Skin of body (tissue), 2 donors: ENCODE measurements around the gene HDAC4. TPM values are rescaled to one million over a fixed set of nuclear protein-coding genes. Genes with fewer than 3 reads are reported as not detected.
A peak's percentile ranks its signal among the peaks of the same experiment; 100 is the strongest.

Experiments used
- DNase-seq: peaks from one replicate; lab custom pipeline; 2025; lab: John Stamatoyannopoulos, UW
- total RNA-seq: library from RNA; depleted of rRNA; stranded (reverse); fragments of >200 nt; gene quantifications from one replicate; pipeline ENCODE4 v1.2.3, GENCODE V29; 2014

Gene HDAC4
- total RNA-seq, 1 donor from 2014 or later, result 22.8 TPM

GRCh38 chr2:239259603-239260298, 141.1 kb downstream of the HDAC4 start:
- no peak for DNase-seq

GRCh38 chr2:239259173-239259572, 141.6 kb downstream of the HDAC4 start:
- no peak for DNase-seq

GRCh38 chr2:239258248-239258647, 142.6 kb downstream of the HDAC4 start:
- DNase-seq, result no peak

- peak; percentile 31 for DNase-seq
These were observed 143.3 kb downstream of the HDAC4 start for GRCh38 chr2:239257511-239257937.

- no peak for DNase-seq
These were observed 144.5 kb downstream of the HDAC4 start for GRCh38 chr2:239256350-239256743.

DNA sequence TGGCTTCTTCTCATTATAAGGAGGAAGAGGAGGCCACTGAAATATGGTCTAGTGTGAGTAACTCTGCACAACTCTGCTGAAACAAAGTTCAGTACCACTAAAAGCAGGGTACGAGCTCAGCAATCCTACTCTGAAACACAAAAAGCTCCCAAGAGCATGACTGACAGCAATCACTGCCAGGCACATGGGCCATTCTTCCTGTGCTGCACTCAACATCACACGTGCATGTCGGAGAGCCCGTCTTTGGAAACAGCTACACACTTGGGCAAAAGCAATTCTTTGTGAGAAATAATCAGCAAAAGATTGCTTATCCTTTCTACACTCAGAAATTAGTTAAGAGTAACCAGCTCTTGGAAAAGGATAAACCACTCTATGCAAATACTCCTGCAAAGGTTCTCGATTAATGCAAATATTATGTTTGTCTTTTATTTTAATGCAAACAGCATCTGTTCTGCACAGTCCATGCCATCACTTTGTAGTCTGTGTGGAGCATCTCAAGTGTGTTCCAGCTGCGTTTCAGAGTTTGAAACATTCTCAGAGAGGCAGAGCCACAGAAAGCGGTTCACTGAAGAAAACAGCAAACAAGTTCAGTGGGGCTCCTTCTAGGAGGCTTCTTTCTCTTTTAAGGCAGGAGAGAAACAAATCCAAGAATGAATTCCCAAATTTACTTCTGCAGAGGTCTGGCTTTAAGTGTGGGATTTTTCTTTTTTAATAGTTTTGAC, 145.0 kb downstream of the HDAC4 start:
- DNase-seq, result peak; percentile 36

- DNase-seq, result no peak
These were observed 145.6 kb downstream of the HDAC4 start for GRCh38 chr2:239255218-239255617.

- no peak for DNase-seq
These were observed 147.0 kb downstream of the HDAC4 start for GRCh38 chr2:239253701-239254436.

DNA sequence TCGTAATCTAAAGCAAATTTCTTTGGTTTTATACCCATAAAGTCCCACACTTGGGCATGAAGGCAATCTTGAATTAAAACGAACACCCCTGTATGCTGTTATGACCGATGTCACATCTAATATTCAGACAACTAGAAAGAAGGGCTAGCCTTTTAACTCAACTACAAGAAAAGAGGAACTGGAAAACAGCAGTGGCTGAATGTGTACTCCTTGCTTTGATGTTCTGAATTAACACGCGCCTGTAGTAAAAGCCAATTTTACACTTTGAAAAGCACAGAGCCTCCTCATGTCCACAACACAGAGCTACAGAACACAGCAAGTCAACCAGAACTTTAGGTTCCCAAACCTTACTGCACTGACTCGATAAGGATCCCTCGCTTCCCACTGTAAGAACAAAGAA, 147.6 kb downstream of the HDAC4 start:
- DNase-seq, result no peak

GRCh38 chr2:239252801-239253200, 148.0 kb downstream of the HDAC4 start:
- DNase-seq, result peak; percentile 53

DNA sequence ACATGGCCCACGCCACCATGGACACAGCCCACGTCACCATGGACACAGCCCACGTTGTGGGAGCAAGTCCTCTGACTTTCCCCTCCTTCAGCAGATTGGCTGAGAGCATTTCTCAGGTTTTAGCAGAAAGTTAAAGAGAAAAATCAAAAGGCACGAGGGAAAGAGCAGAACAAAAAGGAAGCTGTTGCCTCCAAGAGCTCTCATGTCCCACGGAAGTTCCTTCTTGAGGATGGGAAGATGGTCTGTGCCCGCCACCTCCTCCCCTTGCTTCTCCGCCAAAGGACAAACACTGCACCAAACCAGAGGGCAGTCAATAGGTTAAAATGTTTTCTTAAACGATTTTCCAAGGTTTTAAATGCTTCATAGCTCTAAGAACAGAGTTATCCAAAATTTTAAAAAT, 148.4 kb downstream of the HDAC4 start:
- DNase-seq, result no peak

- DNase-seq, result no peak
These were observed 148.8 kb downstream of the HDAC4 start for GRCh38 chr2:239251971-239252370.

- no peak for DNase-seq
These were observed 150.4 kb downstream of the HDAC4 start for GRCh38 chr2:239250216-239251081.

DNA sequence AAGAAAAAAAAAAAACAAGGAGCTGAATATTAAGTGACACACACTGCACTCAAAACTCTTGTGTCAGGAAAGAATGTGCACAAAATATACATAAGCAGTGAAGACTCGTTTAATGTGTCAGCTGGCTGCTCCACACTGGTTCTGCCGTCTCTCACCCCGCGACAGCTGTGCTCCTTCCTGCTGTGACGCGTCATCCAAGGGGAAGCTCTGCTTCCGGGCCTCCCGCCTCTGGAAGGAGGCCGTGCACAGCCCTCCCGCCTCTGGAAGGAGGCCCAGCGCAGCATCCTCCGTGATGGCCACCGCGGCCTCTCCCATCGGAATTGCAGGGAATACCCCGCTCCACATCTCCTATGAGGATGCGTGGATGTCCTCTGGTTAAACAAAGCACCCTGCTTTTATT, 151.0 kb downstream of the HDAC4 start:
- peak; percentile 86 for DNase-seq

- no peak for DNase-seq
These were observed 151.8 kb downstream of the HDAC4 start for GRCh38 chr2:239249048-239249447.

- no peak for DNase-seq
These were observed 153.2 kb downstream of the HDAC4 start for GRCh38 chr2:239247401-239248245.

- DNase-seq, result no peak
These were observed 154.1 kb downstream of the HDAC4 start for GRCh38 chr2:239246723-239247122.

DNA sequence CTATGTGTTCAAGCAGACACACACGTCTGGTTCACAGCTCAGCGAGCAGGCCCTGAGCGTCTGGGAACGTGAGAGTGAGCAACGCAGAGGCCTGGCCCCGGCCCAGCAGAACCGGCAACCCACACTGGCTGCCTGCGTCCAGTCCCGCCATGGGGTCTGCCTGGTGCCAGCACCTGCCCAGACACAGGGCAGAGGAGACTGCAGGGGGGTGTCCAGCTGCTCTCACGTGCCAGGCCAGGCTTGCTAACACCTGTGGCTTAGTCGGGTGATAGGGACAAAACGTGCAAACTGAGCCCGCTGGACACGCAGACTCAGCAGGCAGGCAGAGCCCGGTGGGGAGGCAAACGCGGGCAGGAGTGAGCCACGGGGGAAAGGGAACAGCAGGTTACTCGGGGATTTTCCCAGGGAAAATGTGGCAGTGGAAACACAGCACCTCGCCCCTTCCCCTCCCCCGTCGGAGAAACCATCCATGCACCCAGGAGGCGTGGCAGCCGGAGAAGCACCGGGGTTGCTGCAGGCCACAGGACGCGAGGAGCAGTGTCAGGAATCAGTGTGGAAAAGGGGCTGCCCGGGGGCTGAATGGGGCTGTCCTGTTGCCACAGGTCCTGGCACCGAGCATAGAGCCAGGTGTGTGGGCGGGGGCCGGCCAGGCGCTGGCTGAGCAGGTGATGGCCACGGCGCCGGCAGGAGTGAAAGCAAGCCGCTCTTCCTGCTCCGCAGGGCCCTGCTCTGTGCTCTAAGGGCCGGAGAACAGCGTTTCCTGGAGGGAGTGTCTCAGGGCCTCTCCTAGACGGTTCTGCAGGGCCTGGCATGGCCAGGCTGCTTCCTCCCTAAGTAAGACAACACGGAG, 154.7 kb downstream of the HDAC4 start:
- DNase-seq, result no peak

GRCh38 chr2:239245107-239245506, 155.7 kb downstream of the HDAC4 start:
- DNase-seq, result no peak
